Body of pancreas (tissue), 4 donors: ENCODE data around the gene GRHPR. TPM values are rescaled to one million over a fixed set of nuclear protein-coding genes. Genes with fewer than 3 reads are reported as not detected.

Experiments
- ATAC-seq: fragments of 150-250 bp; one replicate; pipeline ENCODE4 v1.9.1; 2016
- DNase-seq, 4 donors: peaks; one replicate each; pipeline ENCODE4 v3.0.0-alpha.2; 2019
- H3K27ac ChIP-seq, 4 donors: fragments of 200-600 bp; sonication (generic); 1 replicate in 3 of 4; 2 replicates in 1 of 4; pipeline versions ENCODE4 v1.5.1 to v1.6.1; 2016 to 2019; ENCODE audit warnings: mild to moderate bottlenecking in 1 of 4, mixed read lengths in 1 of 4, moderate library complexity in 1 of 4
- H3K27me3 ChIP-seq, 2 donors: fragments of 200-600 bp; sonication (generic); one replicate each; pipeline ENCODE4 v1.6.0; 2016; ENCODE audit warnings: mild to moderate bottlenecking in 1 of 2
- H3K36me3 ChIP-seq, 2 donors: fragments of 200-600 bp; sonication (generic); replicated peaks in 1 of 2; 2 replicates each; pipeline ENCODE4 v1.5.1; 2016; ENCODE audit warnings: low read depth in 2 of 2; ENCODE audit not compliant: insufficient read depth in 1 of 2
- H3K4me1 ChIP-seq: fragments of 200-600 bp; sonication (generic); one replicate; pipeline ENCODE4 v1.6.0; 2016
- H3K4me3 ChIP-seq, 2 donors: fragments of 200-600 bp; sonication (generic); 1 replicate in 1 of 2; 2 replicates in 1 of 2; pipeline ENCODE4 v1.5.1; 2016 to 2019
- H3K9me3 ChIP-seq, 3 donors: fragments of 200-600 bp; sonication (generic); 1 replicate in 2 of 3; 2 replicates in 1 of 3; pipeline ENCODE4 v1.5.1; 2016
- POLR2A ChIP-seq, 3 donors: fragments of 450-650 bp; IDR thresholded peaks; one replicate each; pipeline ENCODE4 v1.6.1; 2016; ENCODE audit warnings: antibody characterized with exemption in 3 of 3, mild to moderate bottlenecking in 2 of 3
- WGBS, 2 donors: methylation state at CpG; one replicate each; pipeline ENCODE4 v1.1.5; 2017; 5-methylcytosine and 5-hydroxymethylcytosine counted together
- intact Hi-C: fragments of 100-400 bp; cut with DNase I; formaldehyde crosslinking; loops from one replicate; pipeline ENCODE4 v1.15.1; 2023
- total RNA-seq, 2 donors: library from RNA; depleted of rRNA; stranded (reverse); fragments of >200 nt; gene quantifications; one replicate each; pipeline ENCODE4 v1.1.0, GENCODE V29; 2016
- TF ChIP-seq, protein P1 (sequence below), 7 experiments: fragments of 450-650 bp in 4 of 7; fragments of 200-600 bp in 3 of 7; sonication (generic) in 3 of 7; IDR thresholded peaks; one replicate each; pipeline ENCODE4 v1.5.1; 2016 to 2019; ENCODE audit warnings: antibody characterized with exemption in 7 of 7

GRHPR gene
- total RNA-seq, 2 donors from 2014 or later = 61.0 to 95.3 TPM

- Histone ChIP-seq H3K36me3 (no peaks in the 10 kb centered on the region), H3K27me3 (no peaks in the 10 kb centered on the region), H3K4me1 (peaks cover 46% of the 10 kb centered on the region), H3K4me3 (no peak overlapping the region), H3K9me3 (no peaks in the 10 kb centered on the region), H3K27ac (no peak overlapping the region)
- no peak for ATAC-seq
- 100% methylated on average over 1 of the region's 1 CpG for WGBS, 2 donors
- DNase-seq = no peak
- no peak for TF ChIP-seq POLR2A (IDR thresholded peaks at IDR 0.05)
- TF ChIP-seq, protein P1, sequence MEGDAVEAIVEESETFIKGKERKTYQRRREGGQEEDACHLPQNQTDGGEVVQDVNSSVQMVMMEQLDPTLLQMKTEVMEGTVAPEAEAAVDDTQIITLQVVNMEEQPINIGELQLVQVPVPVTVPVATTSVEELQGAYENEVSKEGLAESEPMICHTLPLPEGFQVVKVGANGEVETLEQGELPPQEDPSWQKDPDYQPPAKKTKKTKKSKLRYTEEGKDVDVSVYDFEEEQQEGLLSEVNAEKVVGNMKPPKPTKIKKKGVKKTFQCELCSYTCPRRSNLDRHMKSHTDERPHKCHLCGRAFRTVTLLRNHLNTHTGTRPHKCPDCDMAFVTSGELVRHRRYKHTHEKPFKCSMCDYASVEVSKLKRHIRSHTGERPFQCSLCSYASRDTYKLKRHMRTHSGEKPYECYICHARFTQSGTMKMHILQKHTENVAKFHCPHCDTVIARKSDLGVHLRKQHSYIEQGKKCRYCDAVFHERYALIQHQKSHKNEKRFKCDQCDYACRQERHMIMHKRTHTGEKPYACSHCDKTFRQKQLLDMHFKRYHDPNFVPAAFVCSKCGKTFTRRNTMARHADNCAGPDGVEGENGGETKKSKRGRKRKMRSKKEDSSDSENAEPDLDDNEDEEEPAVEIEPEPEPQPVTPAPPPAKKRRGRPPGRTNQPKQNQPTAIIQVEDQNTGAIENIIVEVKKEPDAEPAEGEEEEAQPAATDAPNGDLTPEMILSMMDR (IDR thresholded peaks at IDR 0.05) = no peak
- intact Hi-C loops = no loop called here
These were observed 30.1 kb downstream of the GRHPR start for GRCh38 chr9:37452611-37453010.

DNA sequence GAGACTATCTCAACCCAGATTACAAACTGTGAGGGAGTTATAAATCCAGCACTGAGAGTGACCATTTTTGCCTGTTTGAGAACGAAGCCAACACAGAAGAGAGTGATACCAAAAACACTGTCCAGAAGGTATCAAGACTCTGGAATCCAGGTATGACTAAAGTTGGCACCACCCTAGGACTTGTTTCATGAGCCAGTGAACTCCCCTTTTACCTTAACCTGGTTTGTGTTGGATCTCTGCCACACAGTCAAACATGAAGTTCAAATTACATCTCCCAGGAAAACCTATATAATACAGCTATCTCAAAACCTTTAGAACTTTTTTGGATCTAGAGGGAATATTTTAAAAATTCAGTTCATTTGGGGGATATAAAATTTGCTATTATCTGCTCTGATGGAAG lies 31.3 kb downstream of the GRHPR start:
- H3K36me3 ChIP-seq = no peaks in the 10 kb centered on the region
- DNase-seq (peak in 2 of 4 donors; percentile 36 to 56), ATAC-seq (no peak)
- peak overlapping the region in 3 of 4 donors; percentile 1 to 27 (median 17) for H3K27ac ChIP-seq
- no peak overlapping the region for H3K4me3 ChIP-seq
- TF ChIP-seq, protein P1 (IDR thresholded peaks at IDR 0.05) = no peak
- TF ChIP-seq POLR2A (IDR thresholded peaks at IDR 0.05) = no peak
- intact Hi-C loops = no loop called here
- H3K4me1 ChIP-seq = peaks cover 46% of the 10 kb centered on the region
- H3K27me3 ChIP-seq = no peaks in the 10 kb centered on the region
- no peaks in the 10 kb centered on the region for H3K9me3 ChIP-seq
- WGBS, 2 donors = 30 to 36% methylated on average over 1 of the region's 1 CpG

- ATAC-seq (no peak), DNase-seq (no peak)
- intact Hi-C loops = no loop called here
- Histone ChIP-seq H3K4me1 (peaks cover 46% of the 10 kb centered on the region), H3K27me3 (no peaks in the 10 kb centered on the region), H3K4me3 (no peak overlapping the region), H3K36me3 (no peaks in the 10 kb centered on the region), H3K27ac (peak overlapping the region in 3 of 4 donors; percentile 1 to 27 (median 11)), H3K9me3 (no peaks in the 10 kb centered on the region)
- TF ChIP-seq, protein P1 (IDR thresholded peaks at IDR 0.05) = no peak
- TF ChIP-seq POLR2A (IDR thresholded peaks at IDR 0.05) = no peak
These were observed 31.7 kb downstream of the GRHPR start for GRCh38 chr9:37454238-37454637.

- H3K36me3 ChIP-seq = no peaks in the 10 kb centered on the region
- ATAC-seq (no peak), DNase-seq (no peak)
- H3K4me1 ChIP-seq = peaks cover 46% of the 10 kb centered on the region
- H3K9me3 ChIP-seq = no peaks in the 10 kb centered on the region
- no peak overlapping the region for H3K4me3 ChIP-seq
- intact Hi-C loops = no loop called here
- 74 to 82% methylated on average over 7 of the region's 7 CpGs for WGBS, 2 donors
- TF ChIP-seq, protein P1 (IDR thresholded peaks at IDR 0.05) = no peak
- TF ChIP-seq POLR2A (IDR thresholded peaks at IDR 0.05) = no peak
- H3K27me3 ChIP-seq = no peaks in the 10 kb centered on the region
- H3K27ac ChIP-seq = no peak overlapping the region
These were observed 33.6 kb downstream of the GRHPR start for GRCh38 chr9:37455884-37456647.

DNA sequence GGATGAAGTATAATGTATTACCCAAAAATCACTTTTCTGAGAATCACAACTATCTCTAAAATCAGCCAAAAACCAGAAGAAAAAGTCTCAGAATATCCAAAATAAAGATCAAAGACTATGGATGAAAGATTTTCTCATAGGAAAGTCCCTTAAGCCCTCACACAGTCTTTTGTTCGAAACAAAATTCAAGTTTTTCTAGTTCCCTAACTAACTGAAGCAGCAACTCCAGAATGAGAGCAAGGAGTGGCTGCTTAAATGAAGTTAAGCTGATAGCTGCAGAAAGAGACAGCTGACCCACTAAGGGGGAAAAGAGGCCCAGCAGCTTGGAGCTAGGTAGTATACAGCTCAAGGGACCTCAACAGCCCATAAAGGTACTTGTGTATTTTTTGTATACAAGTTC lies 34.3 kb downstream of the GRHPR start:
- intact Hi-C loops = no loop called here
- H3K27ac ChIP-seq = no peak overlapping the region
- no peak overlapping the region for H3K4me3 ChIP-seq
- TF ChIP-seq, protein P1 (IDR thresholded peaks at IDR 0.05) = no peak
- no peak for TF ChIP-seq POLR2A (IDR thresholded peaks at IDR 0.05)
- no peaks in the 10 kb centered on the region for H3K36me3 ChIP-seq
- no peaks in the 10 kb centered on the region for H3K27me3 ChIP-seq
- H3K9me3 ChIP-seq = no peaks in the 10 kb centered on the region
- DNase-seq (no peak), ATAC-seq (no peak)
- WGBS, 2 donors = 81 to 83% methylated on average over 1 of the region's 1 CpG
- peaks cover 48% of the 10 kb centered on the region for H3K4me1 ChIP-seq
